HG02884 (cell line): ENCODE results near the gene CGRRF1.

Experiments
- ATAC-seq: cut with Tn5 transposase; IDR thresholded peaks from one replicate; pipeline ENCODE4 v1.9.1; 2021; ENCODE audit warnings: mild to moderate bottlenecking, moderate library complexity; ENCODE audit not compliant: unreplicated experiment

The CGRRF1 gene

DNA sequence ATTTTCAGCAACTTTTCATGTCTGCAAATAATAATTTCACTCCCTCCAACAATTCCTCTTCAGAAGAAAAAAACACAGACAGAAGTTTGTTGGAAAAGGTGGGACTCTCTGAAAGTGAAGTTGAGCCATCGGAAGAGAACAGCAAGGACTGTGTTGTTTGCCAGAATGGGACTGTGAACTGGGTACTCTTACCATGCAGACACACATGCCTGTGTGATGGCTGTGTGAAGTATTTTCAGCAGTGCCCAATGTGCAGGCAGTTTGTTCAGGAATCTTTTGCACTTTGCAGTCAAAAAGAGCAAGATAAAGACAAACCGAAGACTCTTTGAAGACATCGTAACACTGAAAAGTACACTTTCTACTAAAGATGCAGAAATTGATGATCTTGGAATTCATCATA lies 28.3 kb downstream of the CGRRF1 start:
- ATAC-seq: no peak

DNA sequence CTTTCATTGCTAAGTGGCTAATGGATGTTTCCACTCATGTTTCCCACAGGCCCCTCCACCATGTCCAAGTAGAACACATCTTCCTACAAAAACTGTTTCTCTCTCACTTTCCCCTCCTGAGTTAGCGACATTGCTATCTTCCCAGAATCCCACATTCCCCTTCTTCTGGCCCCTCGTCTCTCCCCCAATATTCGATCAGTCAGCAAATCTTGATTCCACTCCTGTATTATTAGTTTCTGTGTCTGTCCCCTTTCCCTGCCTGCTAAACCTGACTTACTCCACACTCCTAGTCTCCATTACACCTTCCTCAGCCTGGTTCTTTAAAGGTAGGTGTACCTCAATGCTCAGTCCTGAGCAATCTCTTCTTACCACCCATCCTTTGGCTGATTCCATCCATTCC lies 37.9 kb downstream of the CGRRF1 start:
- ATAC-seq: no peak

DNA sequence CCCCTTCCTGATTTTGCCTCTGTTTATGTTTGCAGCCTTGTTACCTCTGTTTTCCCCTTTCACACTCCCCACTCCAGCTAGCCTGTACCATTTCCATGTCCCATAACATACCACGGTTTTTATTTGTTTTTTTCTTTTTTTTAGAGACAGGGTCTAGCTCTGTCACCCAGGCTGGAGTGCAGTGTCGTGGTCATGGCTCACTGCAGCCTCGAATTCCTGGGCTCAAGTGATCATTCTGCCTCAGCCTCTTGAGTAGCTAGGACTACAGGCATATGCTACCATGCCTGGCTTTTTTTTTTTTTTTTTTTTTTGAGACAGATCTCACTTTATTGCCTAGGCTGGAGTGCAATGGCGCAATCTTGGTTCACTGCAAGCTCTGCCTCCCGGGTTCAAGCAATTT lies 38.8 kb downstream of the CGRRF1 start:
- ATAC-seq: no peak

DNA sequence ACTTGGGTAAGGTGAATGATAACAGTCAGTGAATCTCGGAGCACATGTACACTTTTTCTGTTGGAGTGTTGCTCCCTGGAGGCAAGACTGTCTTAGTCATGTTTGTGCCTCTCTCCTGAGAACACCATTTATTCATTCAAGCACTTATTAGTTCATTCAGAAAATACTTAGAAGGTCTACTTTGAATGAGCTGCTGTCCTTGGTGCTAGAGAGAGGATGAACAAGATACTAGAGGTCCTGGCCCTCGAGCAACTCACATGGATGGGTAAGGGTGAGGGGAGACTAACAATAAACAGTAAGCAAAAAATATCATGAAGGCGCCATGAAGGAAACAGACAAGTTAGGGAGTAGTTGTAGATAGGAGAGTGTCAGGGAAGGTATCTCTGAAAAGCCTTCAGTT lies 40.2 kb downstream of the CGRRF1 start:
- ATAC-seq: no peak

DNA sequence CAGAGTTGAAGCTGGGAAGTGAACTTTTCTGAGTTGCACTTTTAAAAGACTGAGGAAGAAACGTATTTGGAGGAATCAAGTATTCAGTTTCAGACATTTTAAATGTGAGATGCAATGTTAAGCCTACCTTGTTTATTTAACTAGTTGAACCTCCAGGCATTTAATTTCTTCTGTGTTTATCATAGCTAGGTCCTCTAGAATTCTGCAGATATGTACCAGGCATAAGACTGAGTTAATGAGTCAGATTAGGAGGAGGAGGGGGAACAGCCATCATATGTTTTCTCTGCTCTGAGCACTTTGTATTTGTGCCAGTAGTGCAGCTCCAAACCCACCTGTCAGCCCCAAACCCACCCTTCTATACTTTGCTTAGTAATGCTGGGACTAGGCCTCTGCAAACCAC lies 40.8 kb downstream of the CGRRF1 start:
- ATAC-seq: no peak

DNA sequence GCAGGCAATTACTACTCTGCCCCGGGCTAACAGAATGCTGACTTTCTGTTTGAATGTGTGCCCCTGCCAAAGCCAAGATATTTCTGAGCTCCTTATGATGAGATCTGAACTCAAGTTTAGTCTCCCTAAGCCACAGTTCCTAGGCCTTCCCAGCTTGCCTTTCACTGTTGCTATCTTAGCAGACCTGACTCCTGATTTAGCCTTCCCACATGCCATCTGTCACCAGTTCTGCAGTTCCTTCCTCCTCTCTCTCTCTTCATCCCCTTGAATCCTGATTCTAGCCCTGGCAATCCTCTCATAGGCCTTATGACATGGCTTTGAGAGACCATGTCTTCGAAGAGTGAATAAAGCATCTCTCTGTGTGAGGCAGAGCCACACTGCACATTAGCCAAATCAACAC lies 44.7 kb downstream of the CGRRF1 start:
- ATAC-seq: no peak

DNA sequence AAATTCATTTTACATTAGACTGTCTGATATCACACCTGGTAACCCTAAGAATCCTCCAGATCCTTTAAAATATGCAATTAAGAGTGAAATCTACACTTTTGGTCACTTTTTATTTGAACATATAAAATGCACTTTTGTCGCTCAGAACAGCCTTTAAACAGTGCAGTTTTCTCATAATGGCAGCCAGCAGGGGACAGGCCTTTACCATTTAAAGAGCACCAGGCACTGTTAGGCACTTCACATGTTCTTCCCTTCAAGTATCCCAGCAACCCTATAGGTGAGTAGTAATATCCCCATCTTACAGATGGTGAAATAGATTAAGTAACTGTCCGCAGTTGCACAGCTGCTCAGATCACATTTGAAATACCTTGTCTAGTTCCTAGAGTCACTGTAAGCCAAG lies 45.9 kb downstream of the CGRRF1 start:
- no peak for ATAC-seq

DNA sequence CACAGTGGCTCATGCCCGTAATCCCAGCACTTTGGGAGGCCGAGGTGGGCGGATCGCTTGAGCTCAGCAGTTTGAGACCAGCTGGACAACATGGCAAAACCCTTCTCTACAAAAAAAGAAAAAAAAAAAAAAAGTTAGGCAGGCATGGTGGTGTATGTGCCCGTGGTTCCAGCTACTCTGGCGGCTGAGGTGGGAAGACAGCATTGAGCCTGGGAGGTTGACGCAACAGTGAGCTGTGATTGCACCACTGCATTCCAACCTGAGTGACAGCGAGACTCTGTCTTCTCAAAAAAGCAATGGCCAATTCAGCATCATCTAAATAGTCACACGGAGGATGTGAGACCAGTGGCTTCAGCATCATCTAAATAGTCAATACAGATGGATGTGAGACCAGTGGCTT lies 46.8 kb downstream of the CGRRF1 start:
- no peak for ATAC-seq

DNA sequence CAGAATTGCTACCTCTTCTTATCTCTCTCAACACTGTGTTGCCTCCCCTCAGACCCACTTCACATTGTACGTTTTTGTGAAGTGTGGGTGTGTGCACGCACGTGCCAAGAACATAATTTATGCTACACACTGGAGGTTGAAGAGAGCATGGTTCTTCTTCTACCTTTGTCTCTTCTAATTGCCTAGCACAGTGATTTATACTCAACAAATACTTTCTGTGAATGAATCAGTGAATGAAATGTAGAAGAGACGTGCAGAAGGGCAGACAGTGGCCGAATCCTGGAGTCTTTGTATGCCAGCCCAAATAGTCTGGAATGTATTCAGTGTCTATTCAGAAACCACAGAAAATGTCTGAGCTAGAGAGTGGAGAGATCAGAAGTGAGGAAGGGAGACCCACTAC lies 52.6 kb downstream of the CGRRF1 start:
- no peak for ATAC-seq

DNA sequence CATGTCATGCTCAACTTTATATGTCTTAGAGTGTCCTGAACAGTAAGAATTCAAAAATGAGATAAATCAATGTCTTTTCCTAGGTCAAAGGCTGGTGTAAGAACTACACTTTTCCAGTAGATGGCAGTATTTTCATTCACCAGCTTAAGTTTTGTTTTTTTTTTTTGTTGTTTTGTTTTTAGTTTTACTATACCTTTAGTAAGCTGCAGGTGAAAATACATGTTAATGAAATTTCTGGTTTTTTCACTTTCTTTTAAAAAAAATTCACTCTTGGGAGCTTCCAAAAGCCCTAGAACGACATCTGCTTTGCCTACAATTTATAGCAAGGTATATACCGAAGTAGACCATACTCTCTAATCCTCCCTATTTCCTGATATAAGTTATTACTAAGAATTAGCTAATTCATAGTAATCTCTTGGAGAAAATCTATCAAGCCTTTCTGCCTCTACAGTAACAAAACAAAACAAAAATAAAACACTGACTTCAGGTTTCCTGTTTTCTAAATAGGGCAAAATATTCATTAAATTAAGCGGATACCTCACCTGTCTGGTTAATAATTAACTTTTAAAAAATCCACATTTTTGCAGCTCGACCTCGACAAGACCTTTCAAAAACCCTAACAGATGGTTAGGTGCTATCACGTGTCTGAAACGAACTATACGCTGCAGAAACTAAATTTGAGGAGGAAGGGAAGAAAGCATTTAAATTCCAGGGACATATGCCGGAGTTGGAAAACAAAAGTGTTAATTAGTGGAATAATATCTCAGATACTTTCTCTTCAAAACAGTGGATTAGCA lies 54.6 kb downstream of the CGRRF1 start:
- ATAC-seq: no peak

DNA sequence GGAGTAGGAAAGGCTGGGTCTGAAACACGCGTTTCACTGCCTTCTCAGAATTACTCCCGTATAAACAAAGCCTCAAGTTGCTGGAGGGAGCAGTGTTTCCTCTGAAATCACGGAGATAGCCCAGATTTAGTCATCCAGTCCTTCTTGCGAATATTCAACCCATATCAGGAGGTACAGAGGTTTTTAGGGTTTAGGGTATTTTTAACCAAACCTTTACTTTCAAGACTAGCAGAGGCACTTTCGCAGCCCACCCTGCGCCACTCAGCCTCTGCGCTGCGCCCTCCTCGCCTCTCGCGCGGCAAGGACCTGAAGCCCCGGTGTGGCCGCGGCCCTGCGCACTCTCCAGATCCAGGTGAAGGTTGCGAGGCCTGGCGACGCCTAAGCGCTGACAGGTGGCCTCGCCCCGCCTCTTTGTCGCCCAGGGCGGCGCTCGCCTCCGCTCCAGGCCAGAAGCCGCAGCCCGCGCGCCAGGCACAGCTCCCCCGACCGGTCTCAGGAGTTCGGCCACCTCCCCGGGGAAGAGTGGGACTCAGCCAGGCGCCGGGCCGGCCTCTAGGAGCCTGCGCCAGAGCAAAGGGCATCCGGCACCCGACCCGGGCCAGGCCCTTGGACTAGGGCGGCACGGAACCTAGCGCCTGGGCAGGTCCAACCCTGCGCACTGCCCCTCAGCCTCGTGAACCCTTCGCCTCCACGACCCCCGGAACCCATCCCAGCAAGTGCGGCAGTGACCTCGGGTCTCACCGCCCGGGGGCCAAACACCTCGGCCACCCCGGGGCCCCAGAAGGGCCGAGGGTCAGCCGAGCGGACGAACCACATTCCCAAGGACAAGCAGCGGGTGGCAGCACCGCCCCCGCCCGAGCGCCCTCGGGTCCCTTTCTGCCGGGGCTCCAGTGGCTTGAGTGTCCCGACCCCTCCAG lies 55.4 kb downstream of the CGRRF1 start:
- ATAC-seq: peak; percentile 27

DNA sequence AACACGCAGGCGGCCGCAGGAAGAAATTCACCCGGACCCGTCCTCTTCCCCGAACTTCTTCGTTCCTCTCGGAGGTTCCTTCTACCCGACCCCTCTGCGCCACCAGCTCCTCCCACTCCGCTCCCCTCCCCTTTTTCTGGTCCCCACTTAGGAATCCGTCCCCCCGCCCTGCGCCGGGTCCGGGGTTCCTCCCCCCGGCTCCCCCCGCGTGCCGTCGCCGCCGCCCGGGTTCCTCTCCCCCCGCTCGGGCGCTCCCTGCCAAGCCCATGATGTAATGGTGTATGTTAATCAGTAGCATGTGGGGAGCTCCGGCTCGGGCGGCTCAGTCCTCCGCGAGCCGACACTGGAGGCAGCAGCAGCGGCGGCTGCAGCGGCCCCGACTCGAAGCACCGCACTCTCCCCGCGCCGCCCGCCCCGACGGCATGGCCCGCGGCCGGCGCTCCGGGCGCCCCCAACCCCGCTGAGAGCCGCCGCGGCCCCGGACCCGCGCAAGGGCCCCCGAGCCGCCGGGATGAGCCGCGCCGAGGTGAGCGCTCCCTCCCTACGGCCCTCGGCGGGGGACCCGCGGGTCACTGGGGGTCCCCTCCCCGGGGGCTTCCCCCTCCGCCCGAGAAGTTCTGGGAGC lies 56.2 kb downstream of the CGRRF1 start:
- peak; percentile 52 for ATAC-seq

DNA sequence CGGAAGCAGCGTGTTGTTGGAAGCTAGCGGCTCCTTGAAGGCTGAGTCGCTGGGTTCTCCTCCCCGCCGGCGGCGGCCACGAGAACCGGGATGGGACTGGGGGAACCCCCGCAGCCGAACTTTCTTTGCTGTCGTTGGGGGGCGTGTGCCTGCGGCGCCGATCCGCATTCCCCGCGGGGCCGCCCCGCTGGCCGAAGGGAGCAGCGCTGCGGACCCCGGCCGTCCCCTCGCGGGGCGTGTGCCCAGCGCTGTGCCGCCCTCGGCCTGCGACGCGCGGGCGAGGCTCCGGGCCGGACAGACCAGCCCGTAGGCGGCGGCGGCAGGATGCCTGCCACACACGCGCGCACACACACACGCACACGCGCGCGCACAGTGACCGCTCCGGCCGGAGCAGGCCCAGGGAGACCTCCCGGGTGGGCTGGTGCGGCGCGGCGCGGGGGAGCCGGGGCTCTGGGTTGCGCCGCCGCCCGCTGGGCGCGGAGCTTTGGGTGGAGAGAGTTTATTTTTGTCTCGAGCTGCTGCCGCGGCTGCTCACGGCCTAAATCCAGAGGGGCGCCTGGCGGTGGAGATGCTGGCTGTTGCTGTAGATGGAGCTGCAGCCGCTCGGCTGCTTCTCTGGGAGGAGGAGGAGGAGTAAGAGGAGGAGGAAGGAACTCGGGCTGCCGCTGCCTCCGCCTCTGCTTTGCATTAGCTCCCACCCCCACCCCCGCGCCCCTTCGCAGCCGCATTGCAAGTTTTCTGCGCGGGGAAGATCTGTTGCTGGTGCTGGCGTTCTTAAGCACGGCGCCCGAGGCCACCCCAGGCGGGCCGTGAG lies 56.9 kb downstream of the CGRRF1 start, which contains the start of gene SAMD4A:
TSS of gene SAMD4A (plus strand) at position 719 of the 814 bp plus-strand sequence. CDS start 789 bp downstream, outside the sequence.
- ATAC-seq: peak; percentile 40

DNA sequence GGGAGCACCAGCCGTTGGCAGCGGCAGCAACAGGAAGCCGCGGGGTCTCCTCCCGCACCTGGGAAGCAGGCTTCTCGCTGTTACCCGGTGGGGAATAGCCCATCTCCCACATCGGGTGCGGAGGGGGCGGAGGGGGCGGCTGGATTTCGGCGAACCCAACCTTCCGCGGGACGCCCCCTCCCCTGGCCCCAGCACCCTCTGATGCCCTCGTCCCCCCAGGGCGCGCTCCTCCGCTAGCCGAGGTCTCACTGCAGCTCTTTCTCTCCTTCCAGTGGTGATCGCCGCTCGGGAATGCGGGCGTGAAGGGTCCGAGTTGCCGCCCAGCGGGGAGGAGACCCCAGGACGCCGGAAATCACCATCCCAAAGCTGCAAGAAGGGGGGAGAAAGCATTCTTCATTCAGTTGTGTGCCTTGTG lies 57.5 kb downstream of the CGRRF1 start:
- no peak for ATAC-seq

DNA sequence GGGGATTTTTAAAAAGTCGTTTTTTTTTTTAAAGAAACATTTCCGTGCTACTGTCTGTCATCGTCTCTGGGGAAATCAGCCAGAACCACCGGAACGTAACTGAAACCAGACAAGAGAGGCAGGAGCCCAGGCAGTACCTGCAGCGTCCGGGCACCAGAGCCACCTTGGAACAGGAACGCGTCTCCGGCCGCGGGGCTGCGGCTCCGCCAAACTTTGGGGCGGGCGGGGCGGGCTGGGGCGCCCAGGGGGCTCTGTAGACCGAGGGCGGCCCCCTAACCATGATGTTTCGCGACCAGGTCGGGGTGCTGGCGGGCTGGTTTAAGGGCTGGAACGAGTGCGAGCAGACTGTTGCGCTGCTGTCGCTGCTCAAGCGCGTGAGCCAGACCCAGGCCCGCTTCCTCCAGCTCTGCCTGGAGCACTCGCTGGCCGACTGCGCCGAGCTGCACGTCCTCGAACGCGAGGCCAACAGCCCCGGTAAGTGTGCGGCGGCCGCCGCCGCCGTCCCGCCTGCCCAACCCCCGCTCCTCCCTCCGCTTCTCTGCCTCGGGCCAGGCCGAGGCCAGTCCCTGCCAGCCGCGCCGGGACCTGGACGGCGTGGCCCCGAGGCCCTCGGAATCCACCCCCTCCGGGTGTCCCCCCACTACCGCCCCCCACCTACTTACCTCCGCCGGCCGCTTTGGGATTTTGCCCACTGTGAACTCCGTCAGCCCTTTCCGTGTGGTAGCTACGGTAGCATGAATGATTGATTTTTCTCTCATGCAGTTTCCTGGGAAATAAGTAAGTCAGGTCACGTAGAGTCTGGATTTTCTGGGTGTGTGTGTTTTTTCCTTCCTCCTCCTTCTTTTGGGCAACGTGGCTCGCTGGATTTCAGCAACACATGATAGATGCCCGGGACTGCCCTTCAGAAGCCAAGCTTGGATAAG lies 58.2 kb downstream of the CGRRF1 start:
- no peak for ATAC-seq

DNA sequence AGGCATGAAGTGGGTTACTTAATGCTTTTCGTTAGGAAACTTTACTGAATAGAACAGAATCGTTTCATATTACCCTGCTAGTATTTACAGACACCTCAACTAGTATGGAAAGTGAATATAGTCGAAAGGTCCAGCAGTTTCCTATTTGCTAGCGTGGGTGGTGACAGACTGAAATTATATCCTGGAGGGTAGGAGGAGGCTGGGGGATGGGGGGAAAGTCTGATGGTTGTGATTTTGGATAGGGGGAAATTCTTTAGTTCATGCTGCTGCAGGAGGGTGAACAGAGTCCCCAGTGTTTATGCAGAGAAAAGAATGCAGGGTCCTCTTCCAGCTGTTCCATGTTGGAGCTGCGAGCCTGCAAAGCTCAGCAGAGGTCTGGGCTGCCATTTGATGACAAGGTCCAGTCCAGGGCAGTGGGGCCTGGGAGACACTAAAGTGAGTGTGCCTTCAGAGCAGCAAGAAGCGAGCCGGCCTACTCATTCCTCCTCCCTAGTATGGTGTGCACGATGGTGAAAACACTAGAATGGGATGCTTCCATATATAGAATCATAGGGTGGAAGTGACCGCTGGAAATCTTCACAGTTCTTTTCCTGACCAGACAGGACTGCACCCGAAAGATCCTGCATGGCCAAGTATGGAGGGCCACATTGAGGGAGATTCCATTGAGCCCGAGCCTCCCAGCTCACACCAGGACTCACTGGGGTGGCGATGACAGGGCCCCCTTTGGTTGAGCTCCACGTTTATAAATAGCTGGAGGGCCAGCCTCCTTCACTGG lies 59.3 kb downstream of the CGRRF1 start:
- no peak for ATAC-seq

DNA sequence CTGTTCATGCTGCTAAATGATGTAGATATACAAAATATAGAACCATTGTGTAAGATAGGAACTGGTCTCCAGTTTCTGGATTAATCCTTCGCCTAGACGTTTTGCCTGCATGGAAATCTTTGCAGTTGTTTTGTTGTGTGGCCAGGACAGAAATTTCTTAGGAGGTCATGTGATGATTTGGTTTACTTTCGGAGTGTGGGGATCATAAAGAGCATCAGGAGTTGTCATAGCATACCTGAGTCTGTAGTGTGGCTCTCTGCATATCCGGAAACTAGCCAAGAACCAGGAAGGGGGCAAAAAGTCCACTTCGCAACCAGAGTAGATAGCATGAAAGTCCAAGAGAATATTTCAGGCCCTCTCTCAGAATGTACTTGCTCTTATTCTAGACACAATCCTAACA lies 60.3 kb downstream of the CGRRF1 start:
- no peak for ATAC-seq

DNA sequence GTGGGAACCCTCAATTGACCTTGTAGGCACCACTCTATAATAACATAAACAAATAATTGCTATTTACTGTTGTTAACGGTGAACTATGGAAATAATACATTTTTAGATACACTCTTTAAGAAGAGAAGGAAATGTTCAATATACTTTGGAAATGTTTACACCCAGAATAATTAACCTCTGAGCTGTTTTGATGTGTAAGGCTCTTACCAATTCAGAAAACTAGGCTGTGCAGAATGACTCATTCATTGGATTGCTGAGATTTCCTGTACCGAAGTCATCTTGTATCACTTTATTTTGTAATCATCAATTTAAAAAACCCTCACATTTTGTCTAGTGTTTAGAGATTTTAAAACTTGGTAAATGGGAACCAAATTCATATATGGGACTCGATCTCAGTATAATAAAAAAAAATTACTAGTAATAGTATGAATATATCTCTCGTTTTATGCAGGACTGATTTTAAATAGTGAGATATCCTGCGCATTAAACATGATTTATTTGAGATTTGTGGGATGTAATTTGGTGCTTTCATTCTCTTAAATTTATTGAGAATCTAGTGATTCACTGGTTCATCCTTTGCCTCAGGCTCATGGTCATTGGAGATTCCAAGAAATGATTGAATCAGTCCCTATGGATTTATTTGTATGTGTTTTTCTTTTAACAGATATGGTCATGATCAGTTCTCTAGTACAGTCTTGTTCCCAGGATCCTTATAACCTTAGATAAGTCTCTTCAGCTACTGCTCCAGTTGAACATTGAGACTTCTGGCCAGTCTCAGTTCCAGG lies 61.1 kb downstream of the CGRRF1 start:
- no peak for ATAC-seq
